Neural cell (in vitro differentiated cells): ENCODE data around the gene TNFRSF12A.

Experiments
- EP300 ChIP-seq: fragments of 450-650 bp; conservative IDR thresholded peaks from 2 replicates; pipeline ENCODE4 v1.6.1; 2014; ENCODE audit warnings: antibody characterized with exemption, mild to moderate bottlenecking, moderate library complexity; ENCODE audit not compliant: poor library complexity, severe bottlenecking
- EZH2 ChIP-seq: fragments of 200-600, 300-800 bp; shearing (Covaris generic), sonication (generic); IDR thresholded peaks from 2 replicates; pipeline ENCODE4 v1.6.1; 2014; ENCODE audit warnings: antibody characterized with exemption, low read length, borderline replicate concordance, mild to moderate bottlenecking; ENCODE audit not compliant: insufficient read depth, poor library complexity, severe bottlenecking
- MXI1 ChIP-seq: fragments of 450-650 bp; conservative IDR thresholded peaks from 2 replicates; pipeline ENCODE4 v1.6.1; 2014; ENCODE audit warnings: antibody characterized with exemption, mild to moderate bottlenecking; ENCODE audit not compliant: poor library complexity, severe bottlenecking
- POLR2AphosphoS5 ChIP-seq: IDR thresholded peaks from 2 replicates; pipeline ENCODE4 v1.6.1; 2012
- RAD21 ChIP-seq: fragments of 450-650 bp; conservative IDR thresholded peaks from 2 replicates; pipeline ENCODE4 v1.6.1; 2014; ENCODE audit warnings: antibody characterized with exemption, mild to moderate bottlenecking, moderate library complexity
- TF ChIP-seq, protein P1 (sequence below): fragments of 450-650 bp; IDR thresholded peaks from 2 replicates; pipeline ENCODE4 v1.5.1; 2014; ENCODE audit warnings: antibody characterized with exemption, mild to moderate bottlenecking, moderate library complexity; ENCODE audit not compliant: poor library complexity, severe bottlenecking
- TF ChIP-seq, protein P2 (sequence below): IDR thresholded peaks from 2 replicates; pipeline ENCODE4 v1.6.1; 2012; ENCODE audit warnings: borderline replicate concordance

DNA sequence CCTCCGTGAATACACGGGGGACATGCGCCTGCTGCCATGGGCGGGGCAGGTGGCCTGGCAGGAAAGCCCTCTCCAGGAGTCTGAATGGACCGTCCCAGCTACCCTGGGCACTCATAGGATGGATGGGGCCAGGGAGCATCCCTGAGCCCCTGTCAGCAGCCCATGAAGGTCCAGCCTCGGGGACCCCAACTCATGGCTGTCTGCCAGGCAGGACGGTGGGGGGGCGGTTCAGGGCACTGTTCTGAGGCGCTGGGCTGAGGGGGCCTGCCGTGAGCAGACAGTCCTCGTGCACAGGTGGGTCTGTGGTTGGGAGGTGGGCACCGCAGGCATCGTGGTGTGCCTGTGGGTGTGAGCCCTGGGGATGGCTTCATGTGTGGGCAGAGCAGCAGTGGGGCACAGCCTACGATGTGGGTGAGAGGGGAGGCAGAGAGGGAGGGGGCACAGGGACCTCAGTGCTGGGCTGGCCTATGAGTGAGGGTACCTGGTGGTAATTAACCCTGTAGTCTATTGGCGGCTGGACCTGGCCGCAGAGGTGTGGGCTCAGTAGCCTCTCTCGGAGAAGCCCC, 33.5 kb upstream of the TNFRSF12A start:
- TF ChIP-seq EP300, result no peak
- TF ChIP-seq, protein P1, sequence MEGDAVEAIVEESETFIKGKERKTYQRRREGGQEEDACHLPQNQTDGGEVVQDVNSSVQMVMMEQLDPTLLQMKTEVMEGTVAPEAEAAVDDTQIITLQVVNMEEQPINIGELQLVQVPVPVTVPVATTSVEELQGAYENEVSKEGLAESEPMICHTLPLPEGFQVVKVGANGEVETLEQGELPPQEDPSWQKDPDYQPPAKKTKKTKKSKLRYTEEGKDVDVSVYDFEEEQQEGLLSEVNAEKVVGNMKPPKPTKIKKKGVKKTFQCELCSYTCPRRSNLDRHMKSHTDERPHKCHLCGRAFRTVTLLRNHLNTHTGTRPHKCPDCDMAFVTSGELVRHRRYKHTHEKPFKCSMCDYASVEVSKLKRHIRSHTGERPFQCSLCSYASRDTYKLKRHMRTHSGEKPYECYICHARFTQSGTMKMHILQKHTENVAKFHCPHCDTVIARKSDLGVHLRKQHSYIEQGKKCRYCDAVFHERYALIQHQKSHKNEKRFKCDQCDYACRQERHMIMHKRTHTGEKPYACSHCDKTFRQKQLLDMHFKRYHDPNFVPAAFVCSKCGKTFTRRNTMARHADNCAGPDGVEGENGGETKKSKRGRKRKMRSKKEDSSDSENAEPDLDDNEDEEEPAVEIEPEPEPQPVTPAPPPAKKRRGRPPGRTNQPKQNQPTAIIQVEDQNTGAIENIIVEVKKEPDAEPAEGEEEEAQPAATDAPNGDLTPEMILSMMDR, result no peak
- TF ChIP-seq, protein P2, sequence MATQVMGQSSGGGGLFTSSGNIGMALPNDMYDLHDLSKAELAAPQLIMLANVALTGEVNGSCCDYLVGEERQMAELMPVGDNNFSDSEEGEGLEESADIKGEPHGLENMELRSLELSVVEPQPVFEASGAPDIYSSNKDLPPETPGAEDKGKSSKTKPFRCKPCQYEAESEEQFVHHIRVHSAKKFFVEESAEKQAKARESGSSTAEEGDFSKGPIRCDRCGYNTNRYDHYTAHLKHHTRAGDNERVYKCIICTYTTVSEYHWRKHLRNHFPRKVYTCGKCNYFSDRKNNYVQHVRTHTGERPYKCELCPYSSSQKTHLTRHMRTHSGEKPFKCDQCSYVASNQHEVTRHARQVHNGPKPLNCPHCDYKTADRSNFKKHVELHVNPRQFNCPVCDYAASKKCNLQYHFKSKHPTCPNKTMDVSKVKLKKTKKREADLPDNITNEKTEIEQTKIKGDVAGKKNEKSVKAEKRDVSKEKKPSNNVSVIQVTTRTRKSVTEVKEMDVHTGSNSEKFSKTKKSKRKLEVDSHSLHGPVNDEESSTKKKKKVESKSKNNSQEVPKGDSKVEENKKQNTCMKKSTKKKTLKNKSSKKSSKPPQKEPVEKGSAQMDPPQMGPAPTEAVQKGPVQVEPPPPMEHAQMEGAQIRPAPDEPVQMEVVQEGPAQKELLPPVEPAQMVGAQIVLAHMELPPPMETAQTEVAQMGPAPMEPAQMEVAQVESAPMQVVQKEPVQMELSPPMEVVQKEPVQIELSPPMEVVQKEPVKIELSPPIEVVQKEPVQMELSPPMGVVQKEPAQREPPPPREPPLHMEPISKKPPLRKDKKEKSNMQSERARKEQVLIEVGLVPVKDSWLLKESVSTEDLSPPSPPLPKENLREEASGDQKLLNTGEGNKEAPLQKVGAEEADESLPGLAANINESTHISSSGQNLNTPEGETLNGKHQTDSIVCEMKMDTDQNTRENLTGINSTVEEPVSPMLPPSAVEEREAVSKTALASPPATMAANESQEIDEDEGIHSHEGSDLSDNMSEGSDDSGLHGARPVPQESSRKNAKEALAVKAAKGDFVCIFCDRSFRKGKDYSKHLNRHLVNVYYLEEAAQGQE, result no peak
- no peak for TF ChIP-seq EZH2
- no peak for TF ChIP-seq RAD21
- TF ChIP-seq MXI1, result no peak
- no peak for TF ChIP-seq POLR2AphosphoS5
